Activated CD8-positive, alpha-beta memory T cell treated with anti-CD3 and anti-CD28 coated beads, Interleukin-2, amount 10 ng/mL, durations not matched to agents 7 days and 5 days (primary cell): ENCODE data around the gene SPATA45. TPM values are rescaled to one million over a fixed set of nuclear protein-coding genes. Genes with fewer than 3 reads are reported as not detected.

Experiments
- ATAC-seq: fragments of 150-1000 bp; cut with Tn5 transposase; one replicate; pipeline ENCODE4 v1.10.0; 2021; ENCODE audit warnings: moderate library complexity
- CTCF ChIA-PET: fragments of 350-600 bp; sonication (Branson Sonifier 250); formaldehyde crosslinking; loops from one replicate; lab custom pipeline; 2021; ENCODE audit warnings: antibody characterized with exemption; lab: Charles Lee
- DNase-seq: peaks from one replicate; pipeline ENCODE4 v3.0.0-alpha.2; 2020
- H3K27ac Mint-ChIP-seq: one replicate; pipeline ENCODE4 v1.8.0; 2021; ENCODE audit warnings: mild to moderate bottlenecking, mixed read lengths
- H3K27me3 Mint-ChIP-seq: one replicate; pipeline ENCODE4 v1.8.0; 2021; ENCODE audit warnings: mixed read lengths
- H3K36me3 Mint-ChIP-seq: one replicate; pipeline ENCODE4 v1.8.0; 2021; ENCODE audit warnings: mild to moderate bottlenecking, mixed read lengths
- H3K4me1 Mint-ChIP-seq: one replicate; pipeline ENCODE4 v1.8.0; 2021; ENCODE audit warnings: mixed read lengths
- H3K4me3 Mint-ChIP-seq: one replicate; pipeline ENCODE4 v1.8.0; 2021; ENCODE audit warnings: mild to moderate bottlenecking, moderate library complexity, mixed read lengths
- H3K9me3 Mint-ChIP-seq: one replicate; pipeline ENCODE4 v1.8.0; 2022; ENCODE audit warnings: low read depth, mixed read lengths
- total RNA-seq, 2 experiments: library from RNA; stranded (reverse); gene quantifications; one replicate each; pipeline ENCODE4 v1.2.3, GENCODE V29; 2021

The SPATA45 gene
- total RNA-seq, 2 experiments from 2014 or later = not detected

DNA sequence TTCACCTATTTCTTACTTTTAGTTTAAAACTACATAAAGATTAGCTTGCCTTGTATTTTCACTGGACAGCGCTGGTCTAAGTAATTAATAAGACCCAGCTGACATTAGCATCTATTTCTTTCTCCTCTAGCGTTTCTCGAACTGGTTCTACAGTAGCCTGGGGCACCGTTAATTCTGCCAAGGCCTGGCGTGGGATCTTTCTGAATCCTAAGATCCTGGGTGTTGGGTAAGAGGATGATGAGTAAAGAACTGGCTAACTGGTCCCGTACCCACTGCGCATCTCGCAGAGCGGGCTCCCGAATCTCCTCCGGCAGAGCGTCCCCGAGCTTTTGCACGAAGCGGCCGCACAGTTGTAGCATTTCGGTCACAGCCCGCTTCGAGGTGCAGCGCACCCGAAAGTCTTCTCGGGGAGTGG is 56.2 kb downstream of the SPATA45 start:
- Mint-ChIP-seq H3K9me3 (no peaks in the 10 kb centered on the region), H3K4me3 (peak overlapping the region; percentile 92), H3K36me3 (peaks cover 20% of the 10 kb centered on the region), H3K27me3 (no peaks in the 10 kb centered on the region), H3K27ac (peak overlapping the region; percentile 95), H3K4me1 (peaks cover 41% of the 10 kb centered on the region)
- CTCF ChIA-PET = interaction anchor here (0.6 to 5.2 kb wide), 18 partner anchors 9 to 336 kb away, joined by 3 to 36 read pairs (median 4); no protein-coding TSS in a partner anchor
- DNase-seq (no peak), ATAC-seq (peak; percentile 76)

DNA sequence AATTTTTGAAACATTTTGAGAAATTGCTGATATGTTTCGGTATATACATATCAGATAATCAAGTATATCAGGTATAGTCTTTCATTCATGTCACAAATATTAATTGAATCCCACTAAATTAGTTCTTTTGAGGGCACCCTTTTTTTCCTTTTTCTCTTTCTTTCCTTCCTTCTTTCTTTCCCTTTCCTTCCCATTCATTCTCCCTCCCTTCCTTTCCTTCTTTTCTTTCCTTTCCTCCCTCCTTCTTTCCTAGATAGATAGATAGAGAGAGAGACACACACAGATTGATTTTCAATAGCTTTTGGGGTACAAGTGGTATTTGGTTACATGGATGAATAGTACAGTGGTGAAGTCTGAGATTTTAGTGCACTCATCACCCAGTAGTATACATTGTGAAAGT is 61.6 kb downstream of the SPATA45 start:
- Mint-ChIP-seq H3K27ac (no peak overlapping the region), H3K4me1 (peaks cover 49% of the 10 kb centered on the region), H3K4me3 (no peak overlapping the region), H3K9me3 (no peaks in the 10 kb centered on the region), H3K27me3 (no peaks in the 10 kb centered on the region), H3K36me3 (peaks cover 36% of the 10 kb centered on the region)
- DNase-seq (no peak), ATAC-seq (no peak)
- CTCF ChIA-PET = interaction anchor here (1.0 to 3.5 kb wide), 3 partner anchors 85 to 309 kb away, joined by 3 to 32 read pairs (median 6); no protein-coding TSS in a partner anchor

DNA sequence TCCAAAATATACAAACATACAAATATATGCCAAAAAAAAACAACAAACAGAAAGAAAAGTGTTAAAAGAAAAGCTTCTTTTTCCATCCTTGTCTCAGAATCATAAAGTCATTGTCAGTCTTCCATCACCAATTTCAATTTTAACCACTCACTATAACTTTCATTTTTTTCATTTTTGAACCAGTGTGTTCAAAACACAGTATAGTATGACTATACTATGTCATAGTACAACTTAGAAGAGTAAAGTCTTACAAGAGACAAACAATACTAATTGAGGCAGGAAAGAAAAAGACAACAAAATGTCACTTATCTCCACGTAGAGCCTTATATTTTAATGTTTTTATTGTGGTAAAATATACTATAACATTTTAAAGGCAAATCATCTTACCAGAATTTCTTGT is 63.5 kb downstream of the SPATA45 start:
- CTCF ChIA-PET = interaction anchor here (0.7 to 3.5 kb wide), 4 partner anchors 62 to 328 kb away, joined by 3 to 32 read pairs (median 6); no protein-coding TSS in a partner anchor
- peaks cover 40% of the 10 kb centered on the region for H3K4me1 Mint-ChIP-seq
- DNase-seq = no peak
- no peak overlapping the region for H3K4me3 Mint-ChIP-seq
- no peak for ATAC-seq
- no peak overlapping the region for H3K27ac Mint-ChIP-seq
- H3K9me3 Mint-ChIP-seq = no peaks in the 10 kb centered on the region
- H3K27me3 Mint-ChIP-seq = no peaks in the 10 kb centered on the region
- peaks cover 36% of the 10 kb centered on the region for H3K36me3 Mint-ChIP-seq

DNA sequence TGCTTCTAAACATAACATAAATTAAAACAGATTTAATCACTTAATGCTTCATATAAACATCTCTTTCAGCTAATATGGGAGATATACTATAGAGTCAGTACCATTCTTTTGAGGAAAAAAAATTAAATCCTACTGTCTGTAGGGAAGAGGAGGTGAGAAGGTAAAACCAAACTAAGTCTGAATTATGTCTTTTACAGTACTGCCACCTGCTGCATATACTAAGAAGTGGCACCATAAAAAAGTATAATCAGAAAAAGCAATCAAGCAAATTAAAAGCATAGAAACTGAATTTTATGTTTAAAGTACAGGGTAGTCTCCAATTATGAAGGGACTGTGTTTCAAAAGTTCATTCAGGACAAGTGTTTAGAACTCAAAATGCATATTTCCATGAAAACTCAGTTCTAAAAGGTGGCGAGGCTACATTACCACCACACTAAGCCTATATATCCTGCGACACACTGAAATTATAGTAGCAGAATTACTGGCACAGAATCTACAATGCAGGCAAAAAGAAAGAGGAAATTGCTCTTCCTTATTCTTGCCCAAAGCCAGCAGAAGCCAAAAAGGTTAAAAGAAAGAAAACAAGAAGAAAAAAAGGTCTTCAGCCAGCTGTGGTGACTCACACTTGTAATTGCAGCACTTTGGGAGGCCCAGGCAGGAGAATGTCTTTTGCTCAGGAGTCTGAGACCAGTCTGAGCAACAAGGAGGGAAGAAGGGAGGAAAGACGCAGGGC is 64.9 kb downstream of the SPATA45 start:
- CTCF ChIA-PET = interaction anchor here (0.6 to 3.0 kb wide), 24 partner anchors 9 to 368 kb away, joined by 3 to 42 read pairs (median 4); partner anchors contain the start of genes BATF3, FLVCR1, NSL1 and PACC1
- Mint-ChIP-seq H3K27ac (no peak overlapping the region), H3K4me3 (no peak overlapping the region), H3K9me3 (no peaks in the 10 kb centered on the region), H3K4me1 (peaks cover 36% of the 10 kb centered on the region), H3K36me3 (peaks cover 40% of the 10 kb centered on the region), H3K27me3 (no peaks in the 10 kb centered on the region)
- no peak for DNase-seq
- ATAC-seq = peak; percentile 60

DNA sequence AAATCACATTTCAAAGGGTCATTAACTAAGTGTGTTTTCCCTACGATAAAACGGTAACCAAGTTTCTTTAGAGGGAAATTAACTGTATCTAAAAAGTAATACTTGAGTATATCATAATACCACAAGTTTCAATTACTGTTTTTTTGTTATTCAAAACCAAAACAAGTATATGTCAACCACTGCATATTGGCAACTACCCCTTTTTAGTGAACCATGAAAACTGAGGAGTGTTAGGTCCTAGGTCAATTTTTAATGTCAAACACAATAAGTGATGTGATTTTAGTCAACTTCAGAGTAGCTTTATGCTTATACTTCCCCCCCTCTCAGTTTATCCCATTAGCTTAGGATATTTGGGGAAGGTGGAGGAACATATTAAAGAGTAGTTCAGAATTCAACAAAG is 66.2 kb downstream of the SPATA45 start:
- no peaks in the 10 kb centered on the region for H3K9me3 Mint-ChIP-seq
- ATAC-seq (no peak), DNase-seq (no peak)
- CTCF ChIA-PET = interaction anchor here (1.0 to 3.0 kb wide), 17 partner anchors 10 to 366 kb away, joined by 3 to 42 read pairs (median 10); partner anchors contain the start of genes BATF3, FLVCR1, NSL1 and PACC1
- no peaks in the 10 kb centered on the region for H3K27me3 Mint-ChIP-seq
- H3K4me3 Mint-ChIP-seq = no peak overlapping the region
- no peak overlapping the region for H3K27ac Mint-ChIP-seq
- H3K36me3 Mint-ChIP-seq = peaks cover 39% of the 10 kb centered on the region
- H3K4me1 Mint-ChIP-seq = peaks cover 36% of the 10 kb centered on the region

DNA sequence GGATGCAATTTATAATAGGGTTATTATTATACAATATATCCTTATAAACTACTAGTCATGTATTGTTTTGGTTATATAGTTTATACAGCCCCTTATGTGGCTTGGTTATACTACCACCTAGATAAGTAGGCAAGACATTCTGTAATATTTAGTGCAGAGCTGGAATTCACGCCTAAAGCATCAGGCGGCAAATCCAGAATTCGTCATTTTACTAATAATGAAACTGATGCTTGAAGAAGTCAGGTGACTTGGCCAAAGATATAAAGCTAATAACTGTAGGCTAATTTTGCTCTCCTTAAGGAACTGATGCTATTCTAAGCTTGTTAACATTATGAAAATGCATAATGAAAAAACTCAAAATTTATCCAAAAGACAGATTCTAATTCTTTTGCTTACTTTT is 66.7 kb downstream of the SPATA45 start:
- CTCF ChIA-PET = interaction anchor here (0.7 to 3.0 kb wide), 12 partner anchors 28 to 303 kb away, joined by 3 to 42 read pairs (median 10); partner anchors contain the start of gene BATF3
- no peak overlapping the region for H3K27ac Mint-ChIP-seq
- peaks cover 36% of the 10 kb centered on the region for H3K36me3 Mint-ChIP-seq
- peaks cover 34% of the 10 kb centered on the region for H3K4me1 Mint-ChIP-seq
- no peak overlapping the region for H3K4me3 Mint-ChIP-seq
- no peak for ATAC-seq
- no peaks in the 10 kb centered on the region for H3K27me3 Mint-ChIP-seq
- no peak for DNase-seq
- no peaks in the 10 kb centered on the region for H3K9me3 Mint-ChIP-seq

Other genes with a start within 250 kb of the SPATA45 start
- 10 to 100 TPM; 21.3 to 36.5 TPM for gene ATF3, start 238.9 kb downstream of the SPATA45 start, total RNA-seq
- gene BATF3, start 147.8 kb downstream of the SPATA45 start, total RNA-seq = 100 to 1,000 TPM; 109 to 130 TPM
- gene NSL1, start 55.9 kb downstream of the SPATA45 start, total RNA-seq = 10 to 100 TPM; 39.7 to 48.5 TPM
- 10 to 100 TPM; 13.7 to 22.1 TPM for gene TATDN3, start 55.8 kb downstream of the SPATA45 start, total RNA-seq
- gene FLVCR1, start 10.6 kb upstream of the SPATA45 start, total RNA-seq = 10 to 100 TPM; 14.4 to 17.1 TPM
- under 1 TPM; 0.73 to 0.79 TPM for gene VASH2, start 102.9 kb upstream of the SPATA45 start, total RNA-seq
- 10 to 100 TPM; 44.2 to 56.4 TPM for gene ANGEL2, start 168.2 kb upstream of the SPATA45 start, total RNA-seq
- gene RPS6KC1, start 203.6 kb upstream of the SPATA45 start, total RNA-seq = 10 to 100 TPM in 1 of 2 experiments, 1 to 10 TPM in 1; 9.5 to 14.6 TPM